ENCODE data around the gene SLC7A4.
A peak's percentile ranks its signal among the peaks of the same experiment; 100 is the strongest.
"Not testable (repeated sequence)": the region's sequence is repeated elsewhere in the genome, so short reads cannot be mapped to it uniquely, and the experiment has no call there.

SLC7A4 gene

DNA sequence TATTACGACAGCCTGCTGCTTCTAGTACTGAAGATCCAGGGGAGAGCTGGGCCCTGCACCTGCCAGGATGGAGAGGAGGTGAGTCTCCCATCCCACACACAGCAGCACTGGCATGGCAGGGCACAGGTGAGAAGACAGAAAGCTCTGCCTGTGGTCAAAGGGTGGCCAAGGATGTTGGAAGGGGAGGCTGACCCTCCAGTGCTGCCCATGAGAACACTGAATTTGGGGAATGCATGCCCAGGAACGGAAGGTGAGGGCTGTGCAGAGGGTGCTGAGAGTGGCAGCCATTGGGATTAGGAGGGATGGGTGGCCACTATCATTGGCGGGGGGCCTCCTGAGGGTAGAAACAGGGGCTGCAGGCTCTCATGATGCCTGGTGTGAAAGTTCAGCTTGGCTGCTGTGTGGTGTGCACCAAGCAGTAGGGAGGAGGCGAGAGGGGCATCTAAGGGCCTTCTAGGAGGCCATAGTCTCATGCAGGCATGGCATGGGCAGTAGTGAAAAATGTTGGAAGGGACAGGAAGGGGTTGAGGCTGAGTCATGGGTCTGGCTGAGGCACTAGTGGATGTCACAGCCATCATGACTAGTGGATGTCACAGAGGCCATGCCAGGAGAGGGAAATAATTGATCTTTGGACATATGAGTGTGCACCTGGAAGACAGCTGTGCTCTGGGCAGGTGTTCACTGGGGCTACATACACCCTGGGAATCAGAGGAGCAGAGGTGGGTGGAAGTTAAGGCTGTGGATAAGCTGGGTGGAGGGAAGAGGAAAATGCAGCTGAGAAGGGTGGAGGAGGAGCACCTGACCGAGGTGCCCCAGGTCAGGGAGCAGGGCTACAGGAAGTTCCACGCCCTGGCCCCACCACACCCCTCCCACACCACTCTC, 10.9 kb upstream of the SLC7A4 start:
- DNase-seq: no peak

DNA sequence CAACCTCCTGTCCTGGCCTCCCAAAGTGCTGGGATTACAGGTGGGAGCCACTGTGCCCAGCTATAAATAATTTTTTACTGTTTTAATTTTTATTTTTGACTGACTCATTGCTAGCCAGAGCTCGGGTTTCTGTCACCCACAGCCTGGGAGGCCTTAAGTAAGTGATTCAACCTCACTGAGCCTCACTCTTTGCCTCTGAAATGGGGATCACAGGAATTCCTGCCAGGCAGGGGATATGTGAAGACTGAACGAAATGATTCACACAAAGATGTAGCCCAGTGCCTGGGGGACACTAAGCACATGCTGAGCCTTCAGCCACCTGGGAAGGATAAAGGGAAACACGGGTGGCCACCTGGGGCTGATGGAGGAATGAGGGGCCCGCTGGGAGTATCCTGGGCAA, 9.6 kb upstream of the SLC7A4 start:
- DNase-seq: no peak

DNA sequence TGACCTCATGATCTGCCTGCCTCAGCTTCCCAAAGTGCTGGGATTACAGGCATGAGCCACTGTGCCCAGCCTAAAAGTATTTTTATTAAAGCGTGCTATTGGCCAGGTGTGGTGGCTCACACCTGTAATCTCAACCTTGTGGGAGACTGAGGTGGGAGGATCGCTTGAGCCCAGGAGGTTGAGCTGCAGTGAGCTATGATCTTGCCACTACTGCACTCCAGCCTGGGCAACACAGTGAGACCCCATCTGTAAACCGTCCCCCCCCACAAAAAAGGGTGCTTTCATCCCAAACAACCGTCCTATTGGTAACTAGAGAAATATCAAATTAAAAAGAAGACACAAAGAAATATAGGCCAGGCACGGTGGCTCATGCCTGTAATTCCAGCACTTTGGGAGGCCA, 6.8 kb upstream of the SLC7A4 start:
- DNase-seq: not testable (repeated sequence)

DNA sequence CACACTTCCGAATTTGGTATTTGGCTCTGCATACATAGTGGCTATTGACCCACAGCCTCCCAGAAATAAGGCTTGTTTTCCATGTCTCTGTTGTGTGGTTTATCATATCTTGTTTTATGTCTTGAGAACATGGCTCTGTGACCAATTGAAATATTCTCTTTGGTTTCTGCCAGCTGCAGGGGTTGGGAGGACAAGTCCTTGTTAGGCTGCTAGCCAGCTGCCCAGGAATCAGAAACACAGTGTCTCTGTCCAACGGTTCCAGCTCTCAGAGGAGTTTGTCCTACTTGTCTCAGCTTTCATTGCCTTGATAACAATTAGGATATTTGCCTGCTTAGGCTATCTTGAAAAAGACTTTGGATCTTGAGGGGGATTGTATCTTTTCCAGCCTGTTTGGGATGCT, 6.0 kb upstream of the SLC7A4 start:
- DNase-seq: no peak

DNA sequence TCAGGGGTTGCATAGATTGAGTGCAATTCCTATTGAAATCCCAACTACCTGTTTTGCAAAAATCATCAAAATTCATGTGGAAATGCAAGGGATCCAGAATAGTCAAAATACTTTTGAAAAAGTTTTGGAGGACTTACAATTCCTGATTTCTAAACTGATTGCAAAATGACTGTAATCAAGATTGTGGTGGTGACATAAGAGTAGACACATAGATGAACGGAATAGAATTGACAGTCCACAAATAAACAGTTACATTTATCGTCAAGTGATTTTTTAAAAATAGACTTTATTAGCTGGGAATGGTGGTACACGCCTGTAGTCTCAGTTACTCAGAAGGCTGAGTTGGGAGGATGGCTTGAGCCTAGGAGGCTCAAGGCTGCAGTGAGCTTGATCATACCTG, 2.6 kb upstream of the SLC7A4 start:
- DNase-seq: no peak

DNA sequence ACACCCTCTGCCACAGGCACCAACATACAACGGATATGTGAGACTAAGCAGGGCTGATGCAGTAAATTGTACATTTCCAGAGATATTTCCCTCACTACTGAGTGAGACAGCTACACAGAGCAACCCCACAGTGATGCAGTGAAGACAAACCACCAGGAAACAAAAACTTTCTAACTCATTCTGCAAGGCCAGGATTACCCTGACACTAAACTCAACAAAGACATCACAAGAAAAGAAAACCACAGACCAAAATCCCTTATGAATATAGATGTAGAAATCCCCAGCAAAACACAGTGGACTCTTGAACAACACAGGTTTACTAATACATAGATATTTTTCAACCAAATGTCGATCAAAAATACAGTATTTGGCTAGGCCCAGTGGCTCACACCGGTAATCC, 1.5 kb upstream of the SLC7A4 start:
- no peak for DNase-seq

DNA sequence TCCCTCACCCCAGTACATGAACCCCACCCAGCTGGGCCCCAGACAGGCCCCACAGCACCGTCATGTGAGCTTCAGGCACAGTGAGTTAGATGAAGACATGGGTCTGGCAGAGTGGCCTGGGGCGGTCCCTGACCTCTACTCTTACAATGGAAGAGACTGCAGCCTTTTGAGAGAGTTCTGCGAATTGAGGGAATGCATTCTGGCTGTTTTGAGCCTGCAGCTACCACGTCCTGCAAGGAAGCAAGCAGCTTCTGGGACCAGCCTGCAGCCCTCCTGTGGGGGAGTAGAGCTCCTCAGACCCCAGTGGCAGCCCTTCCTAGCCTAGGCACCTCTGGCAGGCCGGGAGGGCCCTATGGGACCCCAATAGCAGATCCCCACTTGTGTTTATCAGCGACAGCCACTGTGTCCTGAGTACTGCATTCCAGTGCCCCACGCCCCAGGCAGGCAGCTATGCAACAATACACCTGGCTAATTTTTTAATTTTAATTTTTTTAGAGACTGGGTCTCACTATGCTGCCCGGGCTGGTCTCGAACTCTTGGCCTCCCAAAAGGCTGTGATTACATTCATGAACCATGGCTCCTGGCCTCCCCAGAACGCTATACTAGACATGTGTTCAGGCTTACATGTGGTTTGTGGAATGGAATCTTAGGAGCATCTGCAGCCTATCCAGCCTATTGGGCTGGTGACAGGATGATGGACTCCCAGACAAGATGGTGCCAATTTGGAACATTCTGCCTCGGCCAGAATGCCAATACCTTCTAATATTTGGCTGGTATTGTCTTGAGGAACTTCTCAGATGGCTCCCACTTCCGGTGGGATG, 717 bp upstream of the SLC7A4 start:
- no peak for DNase-seq

DNA sequence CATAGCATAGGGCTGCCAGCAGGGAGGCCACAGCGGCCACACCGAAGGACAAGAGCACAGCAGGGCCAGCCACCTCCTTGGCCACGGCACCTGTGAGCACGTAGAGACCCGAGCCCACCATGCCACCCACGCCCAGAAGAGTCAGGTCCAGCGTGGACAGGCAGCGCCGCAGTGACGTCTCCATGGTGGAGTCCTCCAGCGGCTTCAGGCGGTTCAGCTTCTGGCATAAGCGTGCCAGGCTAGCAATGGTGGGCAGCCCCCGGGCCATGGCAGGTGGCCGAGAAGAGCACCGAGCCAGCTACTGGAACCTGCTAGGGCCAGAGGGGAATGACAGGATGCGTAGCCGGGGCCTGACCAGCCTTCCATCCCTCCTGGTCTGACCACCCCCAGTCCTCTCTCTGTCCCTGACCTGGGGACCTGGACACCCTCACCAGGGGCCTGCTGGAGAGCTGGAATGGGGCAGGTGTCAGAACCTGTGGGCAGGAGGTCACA, 770 bp downstream of the SLC7A4 start:
- DNase-seq: no peak

DNA sequence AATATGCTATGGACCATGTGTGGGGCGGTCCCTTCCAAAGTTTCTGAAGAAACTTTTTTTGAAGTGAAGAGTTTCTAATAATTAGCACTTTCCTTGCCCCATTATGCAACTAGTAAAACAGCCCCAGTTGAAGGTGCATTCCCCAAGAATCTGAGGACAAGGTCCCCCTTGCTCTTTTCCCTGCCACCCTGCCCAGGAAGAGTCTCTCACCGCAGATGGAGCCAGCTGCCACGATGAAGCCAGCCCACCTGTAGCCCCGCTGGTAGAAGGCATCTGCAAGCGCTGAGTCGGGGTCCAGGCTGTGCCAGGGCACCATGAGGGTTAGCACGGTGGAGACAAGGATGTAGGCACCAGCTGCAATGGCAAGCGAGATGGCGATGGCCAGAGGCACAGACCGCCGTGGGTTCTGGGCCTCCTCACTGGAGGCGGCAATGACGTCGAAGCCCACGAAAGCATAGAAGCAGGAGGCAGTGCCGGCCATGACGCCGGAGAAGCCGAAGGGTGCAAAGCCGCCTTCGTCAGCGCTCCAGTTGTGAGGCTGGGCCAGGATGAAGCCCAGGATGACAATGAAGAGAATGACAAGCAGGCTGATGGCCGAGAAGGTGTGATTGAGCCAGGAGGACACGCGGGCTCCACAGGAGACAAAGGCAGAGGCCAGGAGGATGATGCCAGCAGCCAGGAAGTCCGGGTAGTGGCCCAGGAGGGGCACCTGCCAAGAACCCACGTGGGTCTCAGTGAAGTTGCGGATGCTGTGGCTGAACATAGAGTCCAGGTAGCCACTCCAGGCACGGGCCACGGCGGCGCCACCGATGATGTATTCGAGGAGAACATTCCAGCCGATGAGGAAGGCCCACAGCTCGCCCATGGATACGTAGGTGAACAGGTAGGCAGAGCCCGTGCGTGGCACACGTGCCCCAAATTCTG, 1.5 kb downstream of the SLC7A4 start:
- no peak for DNase-seq

DNA sequence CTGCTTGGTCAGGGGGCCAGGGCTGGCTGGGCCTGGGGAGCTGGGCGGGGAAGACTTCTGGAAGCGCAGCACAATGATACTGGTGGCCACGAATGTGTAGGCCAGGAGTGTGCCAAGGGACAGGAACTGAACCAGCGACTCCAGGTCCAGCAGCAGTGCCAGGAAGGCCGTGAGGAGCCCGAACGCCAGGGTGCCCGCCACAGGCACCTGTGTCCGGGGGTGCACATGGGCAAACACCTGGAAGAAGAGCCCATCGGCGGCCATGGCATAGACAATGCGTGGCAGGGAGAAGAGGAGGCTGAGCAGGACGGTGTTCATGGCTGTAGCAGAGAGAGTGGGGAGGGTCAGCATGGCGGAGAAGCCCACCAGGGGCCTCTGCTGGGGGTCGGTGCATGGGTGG, 2.3 kb downstream of the SLC7A4 start:
- no peak for DNase-seq

DNA sequence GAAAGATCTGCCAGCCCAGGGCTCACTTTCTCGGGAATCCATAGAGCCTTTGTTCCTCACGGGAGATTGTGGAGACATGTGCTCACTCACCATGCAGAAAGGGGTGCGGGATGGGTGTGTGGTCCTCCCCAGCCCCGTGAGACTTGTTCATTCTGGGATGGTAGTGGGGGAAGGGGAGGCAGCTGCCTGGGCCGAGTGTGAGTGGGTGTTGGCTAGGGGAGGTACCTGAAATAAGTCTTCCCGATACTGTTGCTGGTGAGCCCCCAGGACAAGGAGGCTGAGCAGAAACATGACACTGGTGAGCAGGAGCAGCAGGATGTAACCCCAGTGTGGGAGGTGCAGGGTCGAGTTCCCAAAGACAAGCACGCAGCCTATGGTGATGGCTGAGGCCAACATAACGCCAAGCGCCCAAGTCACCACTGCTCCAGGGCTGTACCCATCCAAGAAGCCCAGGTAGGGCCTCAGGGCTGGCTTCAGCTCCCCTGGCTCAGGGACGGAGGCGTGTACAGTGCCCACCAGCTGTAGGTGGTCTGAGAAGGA, 2.8 kb downstream of the SLC7A4 start:
- no peak for DNase-seq

DNA sequence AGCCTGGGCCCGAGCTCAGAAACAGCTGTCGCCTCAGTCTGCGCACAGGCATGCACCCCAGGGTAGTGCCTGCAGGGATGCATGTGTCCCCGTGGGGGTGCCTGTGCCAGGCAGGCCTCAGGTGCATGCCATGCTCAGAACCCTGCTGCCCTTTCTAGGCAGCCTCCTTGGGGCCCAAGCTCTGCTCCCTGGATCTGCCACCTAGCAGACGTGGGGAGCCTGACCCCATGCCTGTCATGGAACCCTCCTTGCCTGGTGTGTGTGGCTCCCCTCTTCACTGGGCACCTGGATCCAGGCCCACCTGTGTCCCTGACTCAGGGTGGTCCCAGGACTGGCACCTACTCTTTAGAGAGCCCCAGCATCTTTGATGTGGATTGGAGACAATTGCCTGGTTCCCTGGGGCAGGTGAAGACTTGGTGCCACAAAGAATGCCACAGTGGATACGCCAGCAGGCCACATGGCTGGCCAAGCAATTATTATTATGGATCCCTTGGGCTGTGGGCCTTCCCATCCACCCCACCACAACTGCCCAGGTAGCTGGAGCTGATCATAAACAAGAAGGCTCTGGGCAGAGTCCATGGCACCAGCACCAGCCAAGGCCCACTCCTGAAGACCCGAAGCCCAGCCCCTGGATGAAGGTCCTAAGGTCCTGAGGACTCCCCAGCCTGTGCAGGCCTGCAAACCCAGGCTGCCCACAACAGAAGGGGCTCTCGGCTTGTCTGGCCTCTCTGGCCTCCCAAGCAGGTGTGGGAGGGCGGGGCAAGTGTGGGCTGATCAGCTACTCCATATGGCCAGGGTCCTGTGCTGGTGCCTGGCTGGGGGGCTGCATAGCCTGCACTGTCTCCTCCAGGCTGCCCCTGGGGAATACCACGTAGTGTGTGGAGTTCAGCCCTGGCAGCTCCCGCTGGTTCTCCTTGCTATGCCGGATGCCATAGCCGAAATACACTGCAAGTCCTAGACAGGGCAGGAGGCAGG, 3.8 kb downstream of the SLC7A4 start:
- no peak for DNase-seq

DNA sequence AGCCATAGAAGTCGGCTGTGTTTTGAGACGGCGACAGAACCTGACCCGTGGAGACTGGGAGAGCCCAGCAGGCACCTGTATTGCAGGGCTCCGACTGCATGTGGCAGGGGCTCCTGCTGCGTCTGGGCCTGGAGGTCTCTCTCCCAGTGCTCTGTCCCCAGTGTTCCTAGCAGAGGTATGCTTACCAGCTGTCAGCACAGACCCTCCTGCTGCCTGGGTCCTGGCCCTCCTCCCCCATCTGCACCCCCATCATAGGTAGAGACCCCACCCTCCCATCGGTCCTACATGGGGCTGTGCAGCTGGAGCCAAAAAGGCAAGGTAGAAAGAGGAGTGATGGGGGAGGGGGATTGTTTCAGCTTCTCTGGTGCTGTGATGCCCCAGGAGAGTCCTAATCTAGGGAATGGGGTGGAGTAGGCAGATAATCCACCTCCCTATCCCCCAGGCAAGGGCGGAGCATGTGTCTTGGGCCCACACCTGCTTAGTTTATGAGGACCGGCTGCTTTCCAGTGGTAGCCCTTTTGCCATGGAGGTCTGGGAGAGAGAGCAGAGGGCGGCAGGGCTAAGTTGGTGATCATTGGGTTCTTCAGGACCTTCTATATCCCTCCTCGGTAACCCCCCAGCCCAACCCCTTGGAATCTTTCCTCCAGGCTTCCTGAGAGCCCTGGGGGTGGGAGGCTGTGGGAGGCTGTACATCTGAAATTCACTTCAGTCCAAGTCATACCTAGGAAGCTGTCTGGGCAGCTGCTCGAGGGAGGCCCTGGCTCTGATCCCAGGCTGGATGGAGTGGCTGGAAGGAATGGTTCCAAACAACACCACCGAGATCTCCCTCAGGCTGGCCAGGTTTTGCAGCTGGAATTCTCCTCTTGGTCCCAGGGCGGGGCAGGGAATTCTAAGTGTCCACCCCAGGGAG, 5.3 kb downstream of the SLC7A4 start:
- no peak for DNase-seq

DNA sequence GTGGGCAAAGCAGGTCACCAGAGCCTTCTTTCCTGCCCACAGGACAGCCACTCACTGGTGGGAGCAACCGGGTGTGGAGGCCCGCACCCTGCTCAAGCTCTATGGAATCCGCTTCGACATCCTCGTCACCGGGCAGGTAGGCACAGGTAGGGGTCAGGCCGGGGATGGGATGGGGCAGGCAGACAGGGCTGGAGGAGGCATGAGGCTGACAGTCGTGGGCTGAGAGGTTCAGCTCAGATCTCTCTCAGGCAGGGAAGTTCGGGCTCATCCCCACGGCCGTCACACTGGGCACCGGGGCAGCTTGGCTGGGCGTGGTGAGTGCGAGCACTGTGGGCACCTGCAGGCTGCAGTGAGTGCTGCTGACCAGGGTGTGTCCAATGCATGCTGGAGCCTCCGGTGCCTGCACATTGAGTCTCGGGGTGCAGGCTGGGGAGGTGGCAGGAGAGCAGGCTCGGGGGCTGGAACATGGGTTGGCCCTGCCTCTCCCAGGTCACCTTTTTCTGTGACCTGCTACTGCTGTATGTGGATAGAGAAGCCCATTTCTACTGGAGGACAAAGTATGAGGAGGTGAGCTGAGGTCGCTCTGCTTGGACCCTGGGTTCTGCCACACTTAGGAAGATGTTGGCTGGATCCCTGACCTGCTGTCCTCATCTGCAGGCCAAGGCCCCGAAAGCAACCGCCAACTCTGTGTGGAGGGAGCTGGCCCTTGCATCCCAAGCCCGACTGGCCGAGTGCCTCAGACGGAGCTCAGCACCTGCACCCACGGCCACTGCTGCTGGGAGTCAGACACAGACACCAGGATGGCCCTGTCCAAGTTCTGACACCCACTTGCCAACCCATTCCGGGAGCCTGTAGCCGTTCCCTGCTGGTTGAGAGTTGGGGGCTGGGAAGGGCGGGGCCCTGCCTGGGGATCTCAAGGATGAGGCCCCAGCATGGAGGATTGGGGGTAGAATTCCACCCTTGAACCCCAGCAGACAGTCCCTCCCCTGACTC, 6.3 kb downstream of the SLC7A4 start:
- no peak for DNase-seq

DNA sequence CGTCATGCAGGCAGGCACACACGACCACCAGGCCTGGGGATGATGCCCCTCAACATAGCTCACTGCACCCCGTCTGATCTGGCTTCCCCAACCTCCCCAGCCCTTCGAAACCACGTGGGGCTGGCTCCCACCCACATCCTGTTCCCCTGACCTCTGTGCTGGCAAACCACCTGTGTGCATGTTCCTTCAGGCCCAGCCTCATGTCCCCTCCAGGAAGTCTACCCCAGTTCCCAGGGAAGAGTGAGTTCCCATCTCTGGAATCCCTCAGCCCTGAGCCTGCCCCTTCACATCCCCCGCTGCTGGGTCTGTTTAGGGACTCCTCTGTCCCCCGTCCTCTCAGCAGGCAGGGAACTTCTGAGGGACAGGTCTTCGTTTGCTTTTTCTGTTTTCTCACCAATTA, 7.1 kb downstream of the SLC7A4 start:
- peak; percentile 28 for DNase-seq

DNA sequence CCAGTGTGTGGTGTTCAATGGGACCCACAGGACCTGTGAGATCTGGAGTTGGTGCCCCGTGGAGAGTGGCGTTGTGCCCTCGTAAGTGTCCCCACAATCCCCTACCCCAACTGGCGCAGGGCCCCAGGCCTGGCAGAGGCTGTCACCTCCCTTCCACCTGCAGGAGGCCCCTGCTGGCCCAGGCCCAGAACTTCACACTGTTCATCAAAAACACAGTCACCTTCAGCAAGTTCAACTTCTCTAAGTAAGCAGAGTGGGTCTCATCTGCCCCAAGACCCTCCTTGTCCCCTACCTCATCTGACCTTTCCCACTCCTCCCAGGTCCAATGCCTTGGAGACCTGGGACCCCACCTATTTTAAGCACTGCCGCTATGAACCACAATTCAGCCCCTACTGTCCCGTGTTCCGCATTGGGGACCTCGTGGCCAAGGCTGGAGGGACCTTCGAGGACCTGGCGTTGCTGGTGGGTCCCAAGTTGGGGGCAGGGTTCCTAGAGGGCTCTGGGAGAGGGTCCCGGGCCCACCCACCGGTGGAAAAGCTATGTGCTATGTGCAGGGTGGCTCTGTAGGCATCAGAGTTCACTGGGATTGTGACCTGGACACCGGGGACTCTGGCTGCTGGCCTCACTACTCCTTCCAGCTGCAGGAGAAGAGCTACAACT, 9.3 kb downstream of the SLC7A4 start:
- no peak for DNase-seq

DNA sequence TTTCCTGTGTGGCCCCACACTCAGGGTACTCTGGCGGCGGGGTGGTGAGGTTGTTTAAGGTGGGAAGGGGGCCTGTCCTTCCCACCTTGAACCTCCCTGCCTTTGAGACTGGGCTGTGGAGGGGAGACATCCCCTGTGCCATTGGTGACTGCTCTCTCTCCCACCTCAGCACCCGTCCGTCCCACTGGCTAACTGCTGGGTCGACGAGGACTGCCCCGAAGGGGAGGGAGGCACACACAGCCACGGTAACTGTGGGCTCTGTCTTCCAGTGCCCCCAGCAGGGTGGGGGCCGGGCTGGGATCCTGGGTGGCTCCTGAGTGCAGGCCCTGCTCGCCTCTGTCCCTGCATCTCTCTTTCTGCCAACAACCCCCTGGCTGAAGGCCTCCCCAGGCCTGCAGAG, 9.9 kb downstream of the SLC7A4 start:
- no peak for DNase-seq

DNA sequence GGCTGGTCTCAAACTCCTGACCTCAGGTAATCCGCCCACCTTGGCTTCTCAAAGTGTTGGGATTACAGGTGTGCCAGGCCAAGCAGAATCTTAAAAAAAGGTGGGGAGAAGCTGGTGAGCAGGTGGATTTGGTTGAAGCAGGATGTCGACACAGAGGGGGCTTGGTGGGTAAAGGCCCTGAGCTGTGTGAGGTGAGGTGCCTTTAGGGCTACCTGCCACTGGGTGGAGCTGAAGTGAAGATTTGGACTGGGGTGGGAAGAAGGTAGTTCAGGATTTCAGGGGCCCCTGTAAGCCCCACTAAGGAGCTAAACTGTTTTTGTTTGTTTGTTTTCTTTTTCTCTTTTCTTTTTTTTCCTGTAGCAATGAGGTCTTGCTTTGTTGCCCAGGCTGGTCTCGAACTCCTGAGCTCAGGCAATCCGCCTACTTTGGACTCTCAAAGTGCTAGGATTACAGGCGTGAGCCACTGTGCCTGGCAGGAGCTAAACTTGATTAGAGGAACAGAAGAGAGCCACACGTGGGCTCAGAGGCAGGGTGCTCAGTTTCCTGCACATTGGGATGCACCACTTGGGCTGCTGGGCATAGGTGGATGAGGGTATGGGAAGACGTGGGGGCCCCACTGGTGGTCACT, 11.4 kb downstream of the SLC7A4 start:
- no peak for DNase-seq
